Rectal smooth muscle tissue (tissue), 1 donor: ENCODE data around the gene TFF2.

Experiments
- H3K27ac ChIP-seq: one replicate; pipeline ENCODE4 v1.7.0; 2013; ENCODE audit warnings: low read depth, low read length, inconsistent platforms
- H3K27me3 ChIP-seq: one replicate; pipeline ENCODE4 v1.7.0; 2013; ENCODE audit warnings: low read length; ENCODE audit not compliant: control insufficient read depth, insufficient read depth
- H3K36me3 ChIP-seq: one replicate; pipeline ENCODE4 v1.7.0; 2013; ENCODE audit warnings: low read length; ENCODE audit not compliant: control insufficient read depth, insufficient read depth
- H3K4me1 ChIP-seq: one replicate; pipeline ENCODE4 v1.7.0; 2013; ENCODE audit warnings: low read length; ENCODE audit not compliant: control insufficient read depth, insufficient read depth
- H3K4me3 ChIP-seq: one replicate; pipeline ENCODE4 v1.7.0; 2013; ENCODE audit warnings: low read length
- H3K9ac ChIP-seq: one replicate; pipeline ENCODE4 v1.7.0; 2013; ENCODE audit warnings: low read length

TFF2 gene

DNA sequence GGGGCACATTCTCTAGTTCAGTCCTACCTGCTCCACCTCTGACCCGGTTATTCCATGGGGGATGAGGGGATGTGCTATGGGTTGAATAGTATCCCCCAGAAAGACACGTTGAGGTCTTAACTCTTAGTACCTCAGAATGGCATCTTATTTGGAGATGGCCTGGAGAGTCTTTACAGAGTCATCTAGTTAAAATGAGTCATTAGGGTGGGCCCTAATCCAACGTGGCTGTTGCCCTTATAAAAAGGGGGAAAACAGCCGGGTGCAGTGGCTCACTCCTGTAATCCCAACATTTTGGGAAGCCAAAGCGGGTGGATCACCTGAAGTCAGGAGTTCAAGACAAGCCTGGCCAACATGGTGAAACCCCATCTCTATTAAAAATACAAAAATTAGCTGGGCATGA is 39.4 kb upstream of the TFF2 start:
- Histone ChIP-seq H3K4me3 (no peak overlapping the region), H3K27me3 (no peaks in the 10 kb centered on the region), H3K27ac (no peak overlapping the region), H3K9ac (no peak overlapping the region), H3K4me1 (no peaks in the 10 kb centered on the region), H3K36me3 (no peaks in the 10 kb centered on the region)

DNA sequence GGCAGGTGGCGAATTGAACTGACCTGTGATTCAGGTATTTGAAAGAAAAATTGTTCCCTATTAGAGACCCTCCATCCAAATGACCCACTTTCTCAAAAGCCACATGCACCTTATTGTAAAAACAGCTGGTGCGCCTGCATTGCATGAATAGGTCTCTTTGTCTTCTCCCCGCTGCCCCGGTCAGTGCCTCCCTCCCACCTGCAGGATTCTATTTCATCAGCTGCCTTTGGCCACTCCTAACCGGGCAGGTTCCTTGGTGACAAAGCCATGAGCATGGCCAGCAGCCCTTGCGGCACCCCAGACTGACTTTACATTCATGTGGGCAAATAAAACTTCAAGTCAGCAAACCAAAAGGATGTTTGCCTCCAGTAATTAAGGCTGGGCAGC is 38.6 kb upstream of the TFF2 start:
- Histone ChIP-seq H3K27ac (no peak overlapping the region), H3K9ac (no peak overlapping the region), H3K27me3 (no peaks in the 10 kb centered on the region), H3K4me1 (no peaks in the 10 kb centered on the region), H3K36me3 (no peaks in the 10 kb centered on the region), H3K4me3 (no peak overlapping the region)

DNA sequence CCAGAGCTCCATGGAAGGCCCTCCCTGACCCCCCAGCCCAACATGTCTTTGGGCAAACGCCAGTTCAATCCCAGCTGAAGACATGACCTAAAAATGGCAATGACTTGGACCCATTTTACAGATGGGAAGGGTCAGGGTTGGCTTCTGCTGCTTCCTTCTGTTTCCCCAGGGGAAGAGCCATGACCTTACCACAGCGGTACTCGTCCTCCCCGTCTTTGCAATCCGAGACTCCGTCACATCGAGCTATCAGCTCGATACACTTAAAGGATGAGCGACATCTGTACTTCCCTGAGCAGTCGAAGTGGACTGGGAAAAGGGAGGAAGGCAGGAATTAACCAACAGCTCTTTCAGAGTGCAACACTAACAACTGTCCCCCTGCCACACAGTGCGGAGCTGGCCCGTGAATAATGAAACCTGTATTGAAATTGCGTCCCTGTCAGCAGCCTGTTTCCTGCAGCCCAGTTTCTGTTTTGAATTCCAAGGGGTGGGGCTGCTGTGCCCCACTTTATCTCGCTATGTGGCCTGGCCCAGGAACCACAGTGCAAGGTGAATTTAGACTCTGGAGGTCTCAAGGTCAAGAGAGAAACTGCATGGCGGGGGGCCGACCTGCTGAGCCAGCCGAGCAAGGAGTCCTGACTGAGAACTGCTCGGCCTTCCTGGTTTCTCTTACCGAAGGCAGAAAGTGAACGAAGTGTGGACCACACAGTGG is 38.1 kb upstream of the TFF2 start:
- Histone ChIP-seq H3K27ac (no peak overlapping the region), H3K4me1 (no peaks in the 10 kb centered on the region), H3K27me3 (no peaks in the 10 kb centered on the region), H3K9ac (no peak overlapping the region), H3K4me3 (no peak overlapping the region), H3K36me3 (no peaks in the 10 kb centered on the region)

DNA sequence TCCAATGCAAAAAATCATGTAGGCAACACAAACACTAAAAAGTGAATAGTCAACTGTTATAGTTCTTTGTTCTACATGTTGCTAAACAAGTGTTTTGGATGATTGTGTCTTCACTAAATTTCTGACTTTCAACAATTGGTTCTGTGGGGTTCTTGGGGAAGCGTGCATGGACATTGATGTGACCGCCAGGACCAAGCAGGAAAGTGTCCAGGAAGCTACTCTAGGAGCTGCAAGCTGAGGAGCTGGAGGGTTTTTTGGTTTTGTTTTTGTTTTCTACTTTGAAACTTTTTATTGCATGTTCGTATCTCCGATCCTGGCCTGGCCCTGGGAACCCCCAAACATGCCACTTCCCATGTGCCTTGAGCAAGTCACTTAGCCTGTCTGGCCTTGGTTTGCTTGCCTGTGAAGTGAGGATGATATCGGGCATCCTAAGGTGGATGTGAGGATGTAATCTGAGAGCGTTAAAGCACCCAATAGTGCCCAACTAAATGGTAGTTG is 37.1 kb upstream of the TFF2 start:
- no peak overlapping the region for H3K27ac ChIP-seq
- H3K4me3 ChIP-seq: no peak overlapping the region
- no peaks in the 10 kb centered on the region for H3K4me1 ChIP-seq
- no peak overlapping the region for H3K9ac ChIP-seq
- no peaks in the 10 kb centered on the region for H3K27me3 ChIP-seq
- no peaks in the 10 kb centered on the region for H3K36me3 ChIP-seq

DNA sequence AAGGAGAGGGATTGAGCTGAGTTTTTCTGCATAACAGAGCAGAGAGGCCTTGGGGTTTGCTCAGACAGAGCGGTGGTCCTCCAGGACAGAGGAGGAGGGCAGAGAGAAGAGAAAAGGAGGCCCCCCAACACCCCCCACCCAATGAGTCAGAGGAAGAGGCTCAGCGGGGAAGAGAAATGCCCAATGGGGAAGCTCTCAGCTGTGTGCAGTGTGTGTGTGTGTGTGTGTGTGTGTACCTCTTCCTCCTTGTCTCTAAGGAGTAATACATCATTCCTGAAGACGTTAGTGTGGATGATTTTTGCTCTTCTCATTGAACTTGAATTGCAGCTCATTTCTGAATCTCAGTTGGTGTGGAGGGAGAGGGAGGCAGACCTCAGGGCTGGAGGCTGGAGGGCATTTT is 36.4 kb upstream of the TFF2 start:
- Histone ChIP-seq H3K27me3 (no peaks in the 10 kb centered on the region), H3K4me1 (no peaks in the 10 kb centered on the region), H3K27ac (no peak overlapping the region), H3K4me3 (no peak overlapping the region), H3K36me3 (no peaks in the 10 kb centered on the region), H3K9ac (no peak overlapping the region)

DNA sequence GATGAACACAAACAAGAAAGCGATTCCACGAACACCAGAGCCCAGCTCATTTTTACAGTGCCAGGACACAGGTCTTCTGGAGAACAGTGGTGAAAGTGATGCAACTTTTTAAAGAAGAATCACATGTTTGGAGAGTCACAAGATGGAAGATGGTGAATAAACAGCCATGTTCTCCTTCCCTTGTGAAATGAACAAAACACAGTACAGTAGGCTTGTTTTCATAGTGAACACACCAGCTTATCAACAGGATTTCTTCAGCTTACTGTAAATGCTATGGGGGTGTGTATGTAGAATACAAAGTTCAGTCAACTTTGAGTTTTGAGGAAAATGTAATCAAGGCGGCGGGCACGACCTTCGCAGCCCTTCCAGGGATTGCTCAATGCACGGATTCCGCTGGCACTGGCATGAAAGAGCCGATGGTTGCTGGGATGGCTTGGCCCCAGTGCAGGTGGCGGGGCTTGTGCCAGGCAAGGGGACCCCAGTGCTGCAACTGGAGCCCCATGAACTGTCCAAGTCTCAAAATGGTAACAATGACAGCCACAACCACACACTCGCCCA is 35.3 kb upstream of the TFF2 start:
- H3K9ac ChIP-seq: no peak overlapping the region
- no peak overlapping the region for H3K27ac ChIP-seq
- no peak overlapping the region for H3K4me3 ChIP-seq
- no peaks in the 10 kb centered on the region for H3K27me3 ChIP-seq
- no peaks in the 10 kb centered on the region for H3K36me3 ChIP-seq
- no peaks in the 10 kb centered on the region for H3K4me1 ChIP-seq

DNA sequence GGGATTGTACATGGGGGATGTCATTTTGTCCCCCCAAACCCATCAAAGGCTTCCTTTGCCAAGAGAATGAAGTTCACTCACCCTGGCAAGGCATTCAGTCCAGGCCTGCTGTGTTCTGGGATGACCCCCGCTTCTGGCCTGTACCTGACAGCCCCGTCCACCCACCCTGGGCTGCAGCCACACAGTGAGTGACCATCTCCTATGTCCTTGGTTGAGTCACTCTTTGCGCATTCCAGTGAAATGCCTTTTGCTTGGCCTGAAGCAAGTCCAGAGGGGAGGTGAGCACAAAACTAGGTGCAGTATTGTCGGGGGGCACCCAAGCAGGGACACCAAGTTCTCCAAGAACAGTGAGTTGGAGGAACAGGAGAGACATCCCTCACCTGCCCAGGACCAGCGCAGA is 34.8 kb upstream of the TFF2 start:
- Histone ChIP-seq H3K4me1 (no peaks in the 10 kb centered on the region), H3K9ac (no peak overlapping the region), H3K36me3 (no peaks in the 10 kb centered on the region), H3K4me3 (no peak overlapping the region), H3K27me3 (no peaks in the 10 kb centered on the region), H3K27ac (no peak overlapping the region)

DNA sequence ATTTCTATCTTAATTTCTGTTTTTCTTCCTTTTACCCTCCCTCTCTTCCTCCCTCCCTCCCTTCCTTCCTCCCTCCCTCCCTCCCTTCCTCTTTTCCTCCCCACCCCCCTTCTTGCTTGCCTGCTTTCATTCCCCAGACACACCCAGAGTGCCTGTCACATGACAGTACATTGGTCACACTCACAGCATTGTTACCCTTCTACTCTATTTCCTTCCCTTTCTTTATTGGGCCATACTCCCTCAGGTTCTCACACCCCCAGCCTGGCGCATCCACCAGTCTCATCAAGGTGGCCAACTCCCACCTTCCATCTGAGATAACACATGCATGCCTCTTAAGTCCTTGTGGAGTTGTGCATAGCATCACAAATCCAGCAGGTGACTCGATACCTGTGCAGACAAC is 34.2 kb upstream of the TFF2 start:
- no peak overlapping the region for H3K27ac ChIP-seq
- no peak overlapping the region for H3K4me3 ChIP-seq
- H3K4me1 ChIP-seq: no peaks in the 10 kb centered on the region
- H3K27me3 ChIP-seq: no peaks in the 10 kb centered on the region
- H3K9ac ChIP-seq: no peak overlapping the region
- H3K36me3 ChIP-seq: no peaks in the 10 kb centered on the region

DNA sequence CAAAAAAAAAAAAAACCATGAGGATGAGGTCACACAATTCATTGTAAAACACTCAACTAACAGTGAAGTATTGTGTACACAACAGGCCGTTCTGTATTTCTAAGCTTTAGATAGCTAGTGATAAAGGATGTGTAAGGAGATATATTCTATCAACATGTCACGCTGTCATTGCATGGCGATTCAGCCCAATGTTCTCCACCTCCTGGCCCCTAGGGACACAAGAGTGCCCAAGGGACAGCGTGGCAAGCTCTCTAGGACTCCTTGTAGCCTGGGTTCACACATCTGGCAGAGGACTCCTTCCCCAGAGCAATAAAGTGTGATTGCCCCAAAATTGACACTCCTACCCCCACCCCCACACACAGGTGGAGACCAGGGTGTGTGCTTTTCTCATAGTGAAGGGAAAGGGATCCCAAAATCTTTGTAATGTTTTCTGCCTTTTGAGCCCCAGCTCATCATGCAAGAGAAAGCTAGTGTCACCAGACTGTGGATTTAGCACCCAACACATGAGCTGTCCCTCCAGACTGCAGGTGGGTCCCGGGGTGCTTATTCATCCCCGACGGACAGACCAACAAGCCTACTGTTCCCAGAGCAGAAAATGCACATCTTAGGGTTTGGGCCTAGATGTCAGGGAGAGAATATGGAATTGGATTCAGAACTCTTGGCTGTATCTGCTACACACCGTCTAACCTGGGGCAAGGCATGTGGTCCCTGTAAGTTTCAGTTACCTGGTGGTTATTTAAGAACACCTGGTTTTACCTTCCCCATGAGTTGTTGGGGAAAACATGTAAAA is 33.6 kb upstream of the TFF2 start:
- Histone ChIP-seq H3K27ac (no peak overlapping the region), H3K9ac (no peak overlapping the region), H3K4me3 (no peak overlapping the region), H3K4me1 (no peaks in the 10 kb centered on the region), H3K36me3 (no peaks in the 10 kb centered on the region), H3K27me3 (no peaks in the 10 kb centered on the region)

DNA sequence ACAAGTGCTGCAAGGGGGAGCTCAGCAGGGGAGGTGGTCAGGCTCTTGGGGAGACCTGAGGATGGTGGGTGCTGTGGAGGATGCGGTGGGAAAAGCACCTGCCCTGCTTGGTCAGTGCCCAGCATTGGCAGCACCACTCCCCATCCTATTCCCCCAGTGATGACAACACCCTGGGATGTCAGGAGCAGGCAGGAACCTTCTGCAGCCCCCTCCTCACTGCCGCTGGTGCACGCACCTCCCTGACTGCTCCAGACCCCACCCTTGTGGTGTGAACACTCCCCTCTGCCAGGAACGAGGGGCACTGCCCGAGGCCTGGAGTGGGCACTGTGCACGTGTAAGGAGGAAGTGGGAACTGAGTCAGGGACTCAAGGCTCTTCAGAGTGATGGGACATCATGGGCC is 32.5 kb upstream of the TFF2 start:
- Histone ChIP-seq H3K4me1 (no peaks in the 10 kb centered on the region), H3K27me3 (no peaks in the 10 kb centered on the region), H3K36me3 (no peaks in the 10 kb centered on the region), H3K27ac (no peak overlapping the region), H3K4me3 (no peak overlapping the region), H3K9ac (no peak overlapping the region)

DNA sequence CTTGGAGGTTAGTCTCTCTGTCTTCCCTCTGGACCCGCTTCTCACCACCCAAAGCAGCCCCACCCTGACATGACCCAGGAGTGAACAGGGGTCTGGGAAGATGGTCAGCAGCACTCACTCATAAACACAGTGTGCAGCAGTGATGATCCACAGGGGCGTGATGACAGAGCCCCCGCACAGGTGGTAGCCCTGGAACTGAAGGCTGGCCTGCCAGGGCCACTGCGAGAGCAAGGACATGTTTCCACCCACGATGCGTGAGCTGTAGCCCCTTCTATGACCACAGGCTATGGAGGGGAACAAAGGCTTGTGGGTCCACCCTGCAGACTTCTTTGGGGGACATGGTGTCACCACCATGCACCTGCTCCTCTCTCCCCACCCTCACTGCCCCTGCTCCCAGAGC is 32.1 kb upstream of the TFF2 start:
- no peak overlapping the region for H3K27ac ChIP-seq
- H3K36me3 ChIP-seq: no peaks in the 10 kb centered on the region
- no peak overlapping the region for H3K4me3 ChIP-seq
- H3K9ac ChIP-seq: no peak overlapping the region
- H3K27me3 ChIP-seq: no peaks in the 10 kb centered on the region
- H3K4me1 ChIP-seq: no peaks in the 10 kb centered on the region

DNA sequence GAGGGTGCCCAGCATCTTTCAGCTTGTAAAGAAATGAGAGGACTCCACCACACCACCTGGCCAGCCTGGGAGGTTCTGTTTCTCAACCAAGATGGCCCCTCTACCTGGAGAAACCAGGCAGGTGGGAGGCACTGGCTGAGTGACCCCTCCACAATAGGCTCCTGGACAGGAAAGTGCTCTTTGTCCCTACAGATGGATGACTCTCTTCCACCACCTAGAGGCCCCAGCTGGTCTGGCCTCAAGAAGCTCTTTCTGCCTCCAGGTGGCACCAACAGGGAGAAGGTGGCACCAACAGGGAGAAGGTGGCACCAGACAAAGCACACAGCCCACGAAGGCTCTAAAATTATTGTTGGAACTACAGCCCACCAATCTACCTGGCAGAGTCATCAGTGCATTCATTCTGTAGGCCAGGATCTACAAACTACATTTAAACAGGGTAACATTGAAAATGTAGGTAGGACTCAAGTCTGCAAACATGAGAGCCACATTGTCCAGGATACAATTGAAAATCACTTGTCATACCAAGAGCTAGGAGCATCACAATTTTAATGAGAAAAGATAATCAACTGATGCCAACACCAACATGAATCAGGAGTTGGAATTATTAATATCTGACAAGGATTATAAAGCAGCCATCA is 30.7 kb upstream of the TFF2 start:
- Histone ChIP-seq H3K9ac (no peak overlapping the region), H3K4me3 (no peak overlapping the region), H3K27ac (no peak overlapping the region), H3K36me3 (no peaks in the 10 kb centered on the region), H3K27me3 (no peaks in the 10 kb centered on the region), H3K4me1 (no peaks in the 10 kb centered on the region)
